ENCODE data around the gene GHR. TPM values are rescaled to one million over a fixed set of nuclear protein-coding genes. Genes with fewer than 3 reads are reported as not detected.
A peak's percentile ranks its signal among the peaks of the same experiment; 100 is the strongest.

The GHR gene
- total RNA-seq, 1 experiment from 2014 or later = 1.8 TPM

GRCh38 chr5:42586625-42587024 lies 163.4 kb downstream of the GHR start:
- peak; percentile 56 for DNase-seq (ENCODE audit: unreplicated experiment)
- Mint-ChIP-seq H3K27ac (ENCODE audit: low read depth, unreplicated experiment) (no peak overlapping the region), H3K27me3 (ENCODE audit: insufficient read depth, unreplicated experiment) (no peaks in the 10 kb centered on the region), H3K36me3 (ENCODE audit: insufficient read depth, unreplicated experiment) (peaks cover 3% of the 10 kb centered on the region), H3K4me3 (ENCODE audit: unreplicated experiment) (no peak overlapping the region), H3K4me1 (ENCODE audit: insufficient read depth, unreplicated experiment) (peaks cover 28% of the 10 kb centered on the region), H3K9me3 (ENCODE audit: unreplicated experiment) (no peaks in the 10 kb centered on the region)
- no TSS peak for BruUV-seq (replicated peaks)
- TF ChIP-seq CTCF (IDR thresholded peaks at IDR 0.05; ENCODE audit: unreplicated experiment) = no peak
- ChIA-PET CTCF (interaction anchor here (1.0 to 9.5 kb wide), 8 partner anchors 19 to 163 kb away, joined by 3 to 113 read pairs (median 8); partner anchors contain the start of gene GHR), POLR2A (interaction anchor here (0.6 to 6.0 kb wide), 13 partner anchors 9 to 1409 kb away, joined by 3 to 62 read pairs (median 6); partner anchors contain the start of gene GHR)
- intact Hi-C loops (cut with micrococcal nuclease) = loop anchor here (10.0 kb wide), 1 partner anchor 178 kb away; no protein-coding TSS in a partner anchor

DNA sequence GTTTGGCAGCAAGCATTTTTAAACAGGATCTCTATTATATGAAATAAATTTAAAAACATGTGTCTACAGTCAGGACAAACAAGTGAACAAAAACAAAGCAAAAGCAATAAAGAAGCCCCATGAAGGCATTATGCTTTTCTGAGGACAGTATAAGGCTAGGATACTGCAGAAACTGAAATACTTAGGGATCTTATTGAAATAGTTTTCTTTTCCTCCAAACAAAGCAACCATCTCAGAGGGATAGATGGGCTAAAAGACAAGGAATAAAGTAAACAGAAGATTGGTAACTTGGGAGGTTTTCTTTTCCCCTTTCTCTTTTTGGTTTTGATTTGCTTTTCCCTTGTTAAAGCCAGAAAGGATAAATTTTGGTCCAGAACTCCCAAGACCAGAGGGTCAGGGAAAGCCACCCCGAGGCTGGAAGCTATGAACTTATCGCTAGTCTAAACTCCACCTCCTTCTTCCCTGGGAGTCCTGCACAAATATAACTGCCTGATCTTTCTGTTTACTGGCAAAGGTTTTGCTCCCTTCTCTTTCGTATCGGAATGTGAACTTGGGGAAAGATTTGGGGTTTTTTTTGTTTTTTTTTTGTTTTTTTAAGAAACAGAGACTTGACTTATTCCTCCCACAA lies 164.0 kb downstream of the GHR start:
- intact Hi-C loops (cut with micrococcal nuclease) = loop anchor here (10.0 kb wide), 1 partner anchor 178 kb away; no protein-coding TSS in a partner anchor
- no peak for TF ChIP-seq CTCF (IDR thresholded peaks at IDR 0.05; ENCODE audit: unreplicated experiment)
- BruUV-seq (replicated peaks) = no TSS peak
- no peak for DNase-seq (ENCODE audit: unreplicated experiment)
- ChIA-PET POLR2A (interaction anchor here (0.6 to 6.0 kb wide), 10 partner anchors 9 to 1409 kb away, joined by 3 to 62 read pairs (median 4); partner anchors contain the start of gene GHR), CTCF (interaction anchor here (1.0 to 9.5 kb wide), 4 partner anchors 34 to 164 kb away, joined by 3 to 113 read pairs (median 58); partner anchors contain the start of gene GHR)
- Mint-ChIP-seq H3K27ac (ENCODE audit: low read depth, unreplicated experiment) (no peak overlapping the region), H3K27me3 (ENCODE audit: insufficient read depth, unreplicated experiment) (no peaks in the 10 kb centered on the region), H3K36me3 (ENCODE audit: insufficient read depth, unreplicated experiment) (no peaks in the 10 kb centered on the region), H3K9me3 (ENCODE audit: unreplicated experiment) (no peaks in the 10 kb centered on the region), H3K4me3 (ENCODE audit: unreplicated experiment) (no peak overlapping the region), H3K4me1 (ENCODE audit: insufficient read depth, unreplicated experiment) (peaks cover 28% of the 10 kb centered on the region)

DNA sequence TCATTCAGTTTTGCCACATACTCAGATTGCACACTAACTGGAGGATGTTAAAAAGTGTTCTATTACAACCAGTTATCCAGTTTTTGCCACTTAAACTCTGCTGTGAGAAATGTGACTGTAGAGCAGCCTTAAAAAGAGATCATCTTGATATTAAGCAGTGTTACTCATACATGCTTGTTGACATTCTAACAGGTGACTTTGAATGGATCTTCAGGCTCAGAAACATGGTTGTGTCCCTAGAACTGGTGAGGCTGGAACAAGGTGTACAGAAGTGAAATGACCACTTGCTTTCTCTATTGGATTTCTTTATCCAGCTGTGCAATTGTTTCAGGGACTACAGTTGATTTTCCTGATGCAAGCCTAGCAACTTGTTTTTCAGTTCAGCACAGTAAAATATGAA lies 167.3 kb downstream of the GHR start:
- intact Hi-C loops (cut with micrococcal nuclease) = no loop called here
- POLR2A ChIA-PET = interaction anchor here (0.8 to 2.0 kb wide), 4 partner anchors 7 to 686 kb away, joined by 3 to 5 read pairs (median 4); partner anchors contain the start of genes GHR and RIMOC1
- Mint-ChIP-seq H3K36me3 (ENCODE audit: insufficient read depth, unreplicated experiment) (no peaks in the 10 kb centered on the region), H3K27me3 (ENCODE audit: insufficient read depth, unreplicated experiment) (no peaks in the 10 kb centered on the region), H3K27ac (ENCODE audit: low read depth, unreplicated experiment) (no peak overlapping the region), H3K4me1 (ENCODE audit: insufficient read depth, unreplicated experiment) (peaks cover 22% of the 10 kb centered on the region), H3K4me3 (ENCODE audit: unreplicated experiment) (no peak overlapping the region), H3K9me3 (ENCODE audit: unreplicated experiment) (no peaks in the 10 kb centered on the region)
- no peak for DNase-seq (ENCODE audit: unreplicated experiment)
- no TSS peak for BruUV-seq (replicated peaks)
- TF ChIP-seq CTCF (IDR thresholded peaks at IDR 0.05; ENCODE audit: unreplicated experiment) = no peak
- CTCF ChIA-PET = interaction anchor here (0.6 to 1.5 kb wide), 3 partner anchors 47 to 76 kb away, joined by 4 to 6 read pairs (median 4); no protein-coding TSS in a partner anchor

GRCh38 chr5:42591015-42591414 lies 167.8 kb downstream of the GHR start:
- Mint-ChIP-seq H3K27me3 (ENCODE audit: insufficient read depth, unreplicated experiment) (no peaks in the 10 kb centered on the region), H3K4me1 (ENCODE audit: insufficient read depth, unreplicated experiment) (peaks cover 22% of the 10 kb centered on the region), H3K4me3 (ENCODE audit: unreplicated experiment) (no peak overlapping the region), H3K36me3 (ENCODE audit: insufficient read depth, unreplicated experiment) (no peaks in the 10 kb centered on the region), H3K27ac (ENCODE audit: low read depth, unreplicated experiment) (no peak overlapping the region), H3K9me3 (ENCODE audit: unreplicated experiment) (no peaks in the 10 kb centered on the region)
- DNase-seq (ENCODE audit: unreplicated experiment) = no peak
- no TSS peak for BruUV-seq (replicated peaks)
- TF ChIP-seq CTCF (IDR thresholded peaks at IDR 0.05; ENCODE audit: unreplicated experiment) = no peak
- ChIA-PET POLR2A (interaction anchor here (0.8 to 2.0 kb wide), 4 partner anchors 8 to 687 kb away, joined by 3 to 5 read pairs (median 4); partner anchors contain the start of genes GHR and RIMOC1), CTCF (interaction anchor here (0.6 to 1.5 kb wide), 6 partner anchors 8 to 168 kb away, joined by 3 to 10 read pairs (median 5); partner anchors contain the start of gene GHR)
- intact Hi-C loops (cut with micrococcal nuclease) = no loop called here

Measured in MCF 10A (cell line).